KMS-11 (cell line): ENCODE measurements around the gene EMD.

Experiments
- H2AFZ ChIP-seq: fragments of 200-600 bp; sonication (generic); 2 replicates; pipeline ENCODE4 v1.6.1; 2016; ENCODE audit warnings: antibody characterized with exemption, mixed run types, low read depth
- H3K27ac ChIP-seq: fragments of 200-600 bp; sonication (generic); 2 replicates; pipeline ENCODE4 v1.6.1; 2016; ENCODE audit warnings: mild to moderate bottlenecking, mixed run types
- H3K27me3 ChIP-seq: fragments of 200-600 bp; sonication (generic); 2 replicates; pipeline ENCODE4 v1.6.1; 2017; ENCODE audit warnings: mild to moderate bottlenecking, low read depth, mixed run types, moderate library complexity; ENCODE audit not compliant: insufficient read depth
- H3K36me3 ChIP-seq: fragments of 200-600 bp; sonication (generic); 2 replicates; pipeline ENCODE4 v1.6.1; 2017; ENCODE audit warnings: mild to moderate bottlenecking, mixed run types; ENCODE audit not compliant: insufficient read depth
- H3K4me1 ChIP-seq: fragments of 200-600 bp; sonication (generic); 2 replicates; pipeline ENCODE4 v1.6.1; 2016; ENCODE audit warnings: mild to moderate bottlenecking, low read depth, mixed run types; ENCODE audit not compliant: poor library complexity, severe bottlenecking
- H3K4me2 ChIP-seq: fragments of 200-600 bp; sonication (generic); 2 replicates; pipeline ENCODE4 v1.7.0; 2016; ENCODE audit warnings: mild to moderate bottlenecking, mixed run types
- H3K4me3 ChIP-seq: fragments of 200-600 bp; sonication (generic); IDR thresholded peaks from 2 replicates; pipeline ENCODE4 v1.6.1; 2017; ENCODE audit warnings: low read depth, low read length, mixed read lengths; ENCODE audit not compliant: insufficient read depth
- H3K79me2 ChIP-seq: fragments of 200-600 bp; sonication (generic); 2 replicates; pipeline ENCODE4 v1.6.1; 2016; ENCODE audit warnings: low read depth, mixed run types; ENCODE audit not compliant: insufficient read depth
- H3K9ac ChIP-seq: fragments of 200-600 bp; sonication (generic); 2 replicates; pipeline ENCODE4 v1.6.1; 2016; ENCODE audit warnings: mild to moderate bottlenecking, mixed run types
- H4K20me1 ChIP-seq: fragments of 200-600 bp; sonication (generic); 2 replicates; pipeline ENCODE4 v1.6.1; 2016; ENCODE audit warnings: mild to moderate bottlenecking, mixed run types; ENCODE audit not compliant: insufficient read depth
- CTCF ChIP-seq: fragments of 200-600 bp; sonication (generic); conservative IDR thresholded peaks from 2 replicates; pipeline ENCODE4 v1.6.1; 2017; ENCODE audit warnings: low read depth, mild to moderate bottlenecking, antibody characterized with exemption, low read length, moderate library complexity, mixed read lengths

Gene EMD

GRCh38 chrX:154365052-154365600 is 14.0 kb upstream of the EMD start:
- no peaks in the 10 kb centered on the region for H3K27me3 ChIP-seq
- TF ChIP-seq CTCF, result no peak
- no peaks in the 10 kb centered on the region; the same call in 1 of the 2 replicates for H3K36me3 ChIP-seq
- H3K4me1 ChIP-seq, result peaks cover 16% of the 10 kb centered on the region
- H3K79me2 ChIP-seq, result peaks cover 35% of the 10 kb centered on the region
- no peak overlapping the region for H3K9ac ChIP-seq
- H3K27ac ChIP-seq, result no peak overlapping the region
- H3K4me2 ChIP-seq, result no peak overlapping the region
- no peaks in the 10 kb centered on the region for H4K20me1 ChIP-seq
- no peak overlapping the region for H2AFZ ChIP-seq
- no peak overlapping the region for H3K4me3 ChIP-seq

- Histone ChIP-seq H3K27me3 (no peaks in the 10 kb centered on the region), H3K9ac (no peak overlapping the region), H3K4me1 (peaks cover 16% of the 10 kb centered on the region), H3K27ac (no peak overlapping the region), H3K79me2 (peaks cover 44% of the 10 kb centered on the region), H3K4me3 (no peak overlapping the region), H2AFZ (no peak overlapping the region), H3K36me3 (no peaks in the 10 kb centered on the region; the same call in 1 of the 2 replicates), H3K4me2 (no peak overlapping the region), H4K20me1 (no peaks in the 10 kb centered on the region)
- no peak for TF ChIP-seq CTCF
Measured at GRCh38 chrX:154365997-154366665, 13.0 kb upstream of the EMD start.

GRCh38 chrX:154366666-154367055 is 12.4 kb upstream of the EMD start:
- H4K20me1 ChIP-seq, result no peaks in the 10 kb centered on the region
- no peak overlapping the region for H3K4me2 ChIP-seq
- no peak for TF ChIP-seq CTCF
- H3K9ac ChIP-seq, result no peak overlapping the region
- H3K4me3 ChIP-seq, result no peak overlapping the region
- no peaks in the 10 kb centered on the region; the same call in 1 of the 2 replicates for H3K36me3 ChIP-seq
- H3K79me2 ChIP-seq, result peaks cover 44% of the 10 kb centered on the region
- no peak overlapping the region; the same call in 1 of the 2 replicates for H3K27ac ChIP-seq
- peaks cover 16% of the 10 kb centered on the region for H3K4me1 ChIP-seq
- H3K27me3 ChIP-seq, result no peaks in the 10 kb centered on the region
- no peak overlapping the region for H2AFZ ChIP-seq

DNA sequence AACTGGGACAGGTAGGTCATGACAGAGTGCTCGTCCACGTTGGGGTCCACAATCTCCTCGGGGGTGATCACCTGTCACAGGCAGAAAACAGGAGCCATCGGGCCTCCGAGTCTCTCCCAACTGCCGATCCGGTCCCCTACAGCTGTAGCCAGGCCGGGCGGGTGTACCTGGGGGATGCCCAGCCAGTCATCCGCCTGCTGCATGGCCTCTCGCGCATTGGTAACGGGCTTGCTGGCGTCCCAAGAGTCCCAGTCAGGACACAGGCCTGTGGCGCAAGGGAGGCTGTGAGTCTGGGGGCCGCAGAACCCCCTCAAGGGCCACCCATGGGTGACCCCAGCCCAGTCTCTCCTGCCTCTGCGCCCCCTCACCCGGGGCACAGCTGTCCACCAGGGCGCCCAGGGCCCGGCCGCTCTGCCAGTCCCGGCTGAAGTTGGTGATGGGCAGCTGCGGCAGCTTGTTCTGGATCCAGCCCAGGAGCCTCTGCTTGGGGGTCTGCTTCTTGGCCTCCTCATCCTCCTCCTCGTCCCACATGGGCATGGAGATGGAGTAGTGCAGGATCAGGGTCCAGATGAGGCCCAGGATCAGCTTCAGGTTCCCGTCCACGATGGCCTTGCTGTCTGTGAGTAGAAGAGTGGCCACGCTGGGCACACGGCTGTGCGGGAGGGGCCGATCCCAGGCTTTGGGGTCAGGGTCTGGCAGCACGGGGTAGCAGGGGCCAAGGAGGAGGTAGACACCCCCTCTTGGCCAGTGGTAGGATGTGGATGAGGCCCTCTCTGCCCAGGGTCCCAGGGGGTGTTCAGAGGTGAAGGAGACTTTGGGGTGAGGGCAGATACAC is 11.4 kb upstream of the EMD start:
- Histone ChIP-seq H3K4me2 (no peak overlapping the region), H3K9ac (peak overlapping the region; percentile 69; the same call in 1 of the 2 replicates), H3K4me3 (no peak overlapping the region), H3K79me2 (peaks cover 44% of the 10 kb centered on the region), H3K4me1 (peaks cover 24% of the 10 kb centered on the region), H3K27ac (peak overlapping the region; percentile 54), H2AFZ (no peak overlapping the region), H4K20me1 (no peaks in the 10 kb centered on the region), H3K36me3 (no peaks in the 10 kb centered on the region; the same call in 1 of the 2 replicates), H3K27me3 (no peaks in the 10 kb centered on the region)
- no peak for TF ChIP-seq CTCF
